ENCODE data around the gene IGF2BP3.

The IGF2BP3 gene

GRCh38 chr7:23267357-23267756 is 202.9 kb downstream of the IGF2BP3 start:
- no peaks in the 10 kb centered on the region; a peak in 1 of 3 replicates for H3K36me3 ChIP-seq (ENCODE audit: control insufficient read depth in 2 of 2, insufficient read depth in 1 of 2, low read length in 2 of 2)
- TF ChIP-seq ZNF426 (tag by site-specific recombination; IDR thresholded peaks at IDR 0.05) (no peak), ZNF354C (tag by site-specific recombination; IDR thresholded peaks at IDR 0.05; ENCODE audit: borderline replicate concordance, low read depth) (no peak), ZBTB44 (tag by site-specific recombination; IDR thresholded peaks at IDR 0.05) (no peak), ZNF792 (tag by site-specific recombination; IDR thresholded peaks at IDR 0.05) (no peak), ZNF76 (tag by site-specific recombination; IDR thresholded peaks at IDR 0.05; ENCODE audit: borderline replicate concordance, low read depth) (no peak), ZNF768 (tag by site-specific recombination; IDR thresholded peaks at IDR 0.05) (no peak)
- no peak overlapping the region for H3K4me3 ChIP-seq (ENCODE audit: low read depth, low read length)
- CTCF ChIA-PET: no interaction called here
- POLR2A ChIA-PET: no interaction called here
- no peaks in the 10 kb centered on the region for H3K4me1 ChIP-seq (ENCODE audit: control insufficient read depth, insufficient read depth, low read length)
- no peaks in the 10 kb centered on the region for H3K9me3 ChIP-seq (ENCODE audit: control insufficient read depth, insufficient read depth, low read depth, low read length)
- no peak overlapping the region for H3K27ac ChIP-seq (ENCODE audit: extremely low read depth, low read depth, low read length)

GRCh38 chr7:23266918-23267317 is 203.4 kb downstream of the IGF2BP3 start:
- ChIA-PET POLR2A (no interaction called here), CTCF (no interaction called here)
- no peak overlapping the region for H3K27ac ChIP-seq (ENCODE audit: extremely low read depth, low read depth, low read length)
- no peaks in the 10 kb centered on the region for H3K9me3 ChIP-seq (ENCODE audit: control insufficient read depth, insufficient read depth, low read depth, low read length)
- no peaks in the 10 kb centered on the region; a peak in 1 of 3 replicates for H3K36me3 ChIP-seq (ENCODE audit: control insufficient read depth in 2 of 2, insufficient read depth in 1 of 2, low read length in 2 of 2)
- no peak overlapping the region for H3K4me3 ChIP-seq (ENCODE audit: low read depth, low read length)
- TF ChIP-seq ZNF184 (tag by site-specific recombination; IDR thresholded peaks at IDR 0.05) (no peak), ZNF449 (tag by site-specific recombination; IDR thresholded peaks at IDR 0.05) (peak; percentile 60)
- H3K4me1 ChIP-seq (ENCODE audit: control insufficient read depth, insufficient read depth, low read length): no peaks in the 10 kb centered on the region

GRCh38 chr7:23264916-23265458 is 205.3 kb downstream of the IGF2BP3 start:
- no peak for TF ChIP-seq HOXA7 (CRISPR knock-in tag; IDR thresholded peaks at IDR 0.05; ENCODE audit: borderline replicate concordance)
- TF ChIP-seq ZNF747 (tag by site-specific recombination; IDR thresholded peaks at IDR 0.05): no peak
- no peak for TF ChIP-seq ZBTB1 (tag by site-specific recombination; IDR thresholded peaks at IDR 0.05)
- TF ChIP-seq ZNF157 (tag by site-specific recombination; IDR thresholded peaks at IDR 0.05): no peak
- TF ChIP-seq ZNF148 (tag by site-specific recombination; IDR thresholded peaks at IDR 0.05; ENCODE audit: borderline replicate concordance): no peak
- TF ChIP-seq ZNF558 (tag by site-specific recombination; IDR thresholded peaks at IDR 0.05): no peak
- TF ChIP-seq ZNF639 (tag by site-specific recombination; IDR thresholded peaks at IDR 0.05): no peak
- no peak for TF ChIP-seq OVOL3 (tag by site-specific recombination; IDR thresholded peaks at IDR 0.05)
- TF ChIP-seq ZNF221 (tag by site-specific recombination; IDR thresholded peaks at IDR 0.05; ENCODE audit: borderline replicate concordance): no peak
- no peak for TF ChIP-seq ZBTB17 (tag by site-specific recombination; IDR thresholded peaks at IDR 0.05)
- no peak for TF ChIP-seq SALL2 (tag by site-specific recombination; IDR thresholded peaks at IDR 0.05; ENCODE audit: borderline replicate concordance)
- TF ChIP-seq ZNF76 (tag by site-specific recombination; IDR thresholded peaks at IDR 0.05; ENCODE audit: borderline replicate concordance, low read depth): no peak
- TF ChIP-seq GFI1B (tag by site-specific recombination; IDR thresholded peaks at IDR 0.05): no peak
- no peak for TF ChIP-seq ZNF239 (tag by site-specific recombination; IDR thresholded peaks at IDR 0.05)
- no peak for TF ChIP-seq ZNF792 (tag by site-specific recombination; IDR thresholded peaks at IDR 0.05)
- TF ChIP-seq ZNF48 (tag by site-specific recombination; IDR thresholded peaks at IDR 0.05): no peak
- no peaks in the 10 kb centered on the region for H3K9me3 ChIP-seq (ENCODE audit: control insufficient read depth, insufficient read depth, low read depth, low read length)
- H3K27ac ChIP-seq (ENCODE audit: extremely low read depth, low read depth, low read length): no peak overlapping the region
- H3K4me3 ChIP-seq (ENCODE audit: low read depth, low read length): no peak overlapping the region
- CTCF ChIA-PET: interaction anchor here (1.0 to 7.6 kb wide), 5 partner anchors 7 to 447 kb away, joined by 3 to 92 read pairs (median 4); no protein-coding TSS in a partner anchor
- H3K4me1 ChIP-seq (ENCODE audit: control insufficient read depth, insufficient read depth, low read length): no peaks in the 10 kb centered on the region
- no peaks in the 10 kb centered on the region; a peak in 1 of 3 replicates for H3K36me3 ChIP-seq (ENCODE audit: control insufficient read depth in 2 of 2, insufficient read depth in 1 of 2, low read length in 2 of 2)
- POLR2A ChIA-PET: no interaction called here

Data from HEK293 (cell line).